Activated naive CD4-positive, alpha-beta T cell treated with anti-CD3 and anti-CD28 coated beads, Interleukin-2, amount 50 U/mL, for 24 hours (primary cell): ENCODE data around the gene OPA3.
"Not testable (repeated sequence)": the region's sequence is repeated elsewhere in the genome, so short reads cannot be mapped to it uniquely, and the experiment has no call there.

Source experiments
- H3K27ac Mint-ChIP-seq: one replicate; pipeline ENCODE4 v1.8.0; 2021; ENCODE audit warnings: mild to moderate bottlenecking, mixed read lengths
- H3K27me3 Mint-ChIP-seq: one replicate; pipeline ENCODE4 v1.8.0; 2021; ENCODE audit warnings: mixed read lengths
- H3K36me3 Mint-ChIP-seq: one replicate; pipeline ENCODE4 v1.8.0; 2021; ENCODE audit warnings: mixed read lengths
- H3K4me1 Mint-ChIP-seq: one replicate; pipeline ENCODE4 v1.8.0; 2021; ENCODE audit warnings: mixed read lengths
- H3K4me3 Mint-ChIP-seq: one replicate; pipeline ENCODE4 v1.8.0; 2021; ENCODE audit warnings: mild to moderate bottlenecking, mixed read lengths
- H3K9me3 Mint-ChIP-seq: one replicate; pipeline ENCODE4 v1.8.0; 2021; ENCODE audit warnings: mixed read lengths

The OPA3 gene

DNA sequence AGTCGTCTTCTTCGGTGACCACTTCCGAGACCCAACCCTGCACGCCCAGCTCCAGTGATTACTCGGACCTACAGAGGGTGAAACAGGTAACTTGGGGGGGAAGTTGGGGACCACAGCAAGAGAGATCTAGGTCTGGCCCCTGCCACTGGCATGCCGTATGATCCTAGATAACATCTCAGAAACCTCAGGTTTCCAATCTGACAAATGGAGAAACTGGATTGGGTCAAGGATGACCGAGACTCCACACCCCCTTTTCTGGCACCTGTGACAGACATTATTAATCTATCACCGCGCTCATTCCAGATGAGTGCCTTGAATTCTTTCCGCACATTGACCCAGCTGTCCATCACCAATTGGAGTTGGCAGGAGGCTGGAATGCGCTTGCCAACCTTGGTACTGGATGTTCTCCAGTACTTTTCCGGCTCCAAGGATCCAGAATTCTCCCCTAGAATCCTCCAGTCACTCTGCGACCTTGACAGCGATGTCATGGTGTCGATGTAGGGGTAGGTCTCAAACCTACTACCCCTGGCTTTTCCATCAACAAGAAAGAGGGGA is 60.0 kb downstream of the OPA3 start:
- Mint-ChIP-seq H3K27me3 (no peaks in the 10 kb centered on the region), H3K4me3 (no peak overlapping the region), H3K27ac (no peak overlapping the region), H3K9me3 (no peaks in the 10 kb centered on the region), H3K36me3 (peaks cover 9% of the 10 kb centered on the region), H3K4me1 (peaks cover 28% of the 10 kb centered on the region)

DNA sequence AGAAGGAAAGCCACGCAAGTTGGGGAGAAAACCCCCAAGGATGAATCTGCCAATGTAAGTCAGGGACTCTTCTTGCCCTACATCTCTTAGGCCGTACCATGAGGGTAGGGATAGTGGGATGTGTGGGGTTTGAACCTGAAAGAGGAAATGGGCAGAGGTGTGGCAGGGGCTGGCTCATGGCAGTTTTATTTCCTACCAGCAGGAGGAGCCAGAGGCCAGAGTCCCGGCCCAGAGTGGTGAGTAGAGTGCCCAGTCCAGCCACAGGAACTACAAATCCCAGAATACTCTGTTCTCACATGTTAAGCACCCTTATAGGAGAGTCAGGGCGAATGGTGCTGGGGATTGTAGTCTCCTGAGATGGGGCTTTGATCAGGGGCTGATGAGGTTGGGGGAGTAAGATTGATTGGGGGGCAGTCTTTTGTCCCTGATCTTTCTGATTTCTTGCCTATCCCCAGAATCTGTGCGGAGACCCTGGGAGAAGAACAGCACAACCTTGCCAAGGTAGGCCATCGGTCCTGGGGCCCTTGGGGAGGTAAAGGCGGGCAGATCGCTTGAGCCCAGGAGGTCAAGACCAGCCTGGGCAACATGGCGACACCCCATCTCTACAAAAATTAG is 60.9 kb downstream of the OPA3 start:
- Mint-ChIP-seq H3K4me1 (peaks cover 21% of the 10 kb centered on the region), H3K27me3 (no peaks in the 10 kb centered on the region), H3K9me3 (no peaks in the 10 kb centered on the region), H3K4me3 (no peak overlapping the region), H3K27ac (peak overlapping the region; percentile 81), H3K36me3 (peaks cover 9% of the 10 kb centered on the region)

DNA sequence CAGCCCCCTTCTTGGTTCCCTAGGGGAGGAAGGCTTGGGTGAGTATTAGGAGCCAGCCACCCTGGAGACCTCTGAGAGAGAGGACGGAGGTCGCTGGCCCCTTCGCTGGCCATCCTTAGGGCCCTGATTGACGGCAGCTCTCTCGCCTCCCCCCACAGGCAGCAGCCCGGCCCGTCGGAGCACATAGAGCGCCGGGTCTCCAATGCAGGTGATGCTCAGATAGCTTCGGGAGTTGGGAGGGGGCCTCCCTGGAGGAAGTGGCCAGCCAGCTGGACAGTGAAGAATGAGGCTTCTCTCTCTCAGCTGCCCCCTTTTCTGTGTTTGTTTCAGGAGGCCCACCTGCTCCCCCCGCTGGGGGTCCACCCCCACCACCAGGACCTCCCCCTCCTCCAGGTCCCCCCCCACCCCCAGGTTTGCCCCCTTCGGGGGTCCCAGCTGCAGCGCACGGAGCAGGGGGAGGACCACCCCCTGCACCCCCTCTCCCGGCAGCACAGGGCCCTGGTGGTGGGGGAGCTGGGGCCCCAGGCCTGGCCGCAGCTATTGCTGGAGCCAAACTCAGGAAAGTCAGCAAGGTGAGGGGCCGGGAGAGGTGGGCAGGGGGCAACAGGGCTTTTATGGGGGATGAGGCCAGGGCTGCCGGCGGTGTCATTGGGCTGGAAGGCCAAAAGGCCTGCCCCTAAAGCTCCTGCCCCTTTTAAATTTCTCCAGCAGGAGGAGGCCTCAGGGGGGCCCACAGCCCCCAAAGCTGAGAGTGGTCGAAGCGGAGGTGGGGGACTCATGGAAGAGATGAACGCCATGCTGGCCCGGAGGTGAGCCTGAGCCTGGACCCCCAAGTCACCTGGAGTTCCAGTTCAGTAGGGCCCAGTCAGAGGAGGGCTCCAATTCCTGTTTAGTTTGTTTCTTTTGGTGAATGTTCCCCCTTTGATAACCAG is 62.3 kb downstream of the OPA3 start:
- Mint-ChIP-seq H3K4me1 (peaks cover 10% of the 10 kb centered on the region), H3K4me3 (no peak overlapping the region), H3K36me3 (peaks cover 4% of the 10 kb centered on the region), H3K9me3 (no peaks in the 10 kb centered on the region), H3K27ac (no peak overlapping the region), H3K27me3 (no peaks in the 10 kb centered on the region)

DNA sequence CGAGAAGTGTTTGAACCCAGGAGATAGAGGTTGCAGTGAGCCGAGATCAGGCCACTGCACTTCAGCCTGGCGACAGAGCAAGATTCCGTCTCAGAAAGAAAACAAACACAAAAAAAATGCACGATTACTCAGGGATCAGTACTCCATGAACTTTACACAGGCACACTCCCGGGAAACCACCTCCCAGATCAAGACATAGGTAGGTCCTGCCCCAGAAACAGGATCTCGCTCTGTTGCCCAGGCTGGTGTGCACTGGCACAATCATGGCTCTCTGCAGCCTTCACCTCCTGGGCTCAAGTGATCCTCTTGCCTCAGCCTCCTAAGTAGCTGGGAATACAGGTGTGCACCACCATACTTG is 66.2 kb downstream of the OPA3 start:
- Mint-ChIP-seq H3K27me3 (no peaks in the 10 kb centered on the region), H3K9me3 (no peaks in the 10 kb centered on the region), H3K4me3 (no peak overlapping the region), H3K36me3 (peaks cover 3% of the 10 kb centered on the region), H3K27ac (no peak overlapping the region), H3K4me1 (peaks cover 29% of the 10 kb centered on the region)

DNA sequence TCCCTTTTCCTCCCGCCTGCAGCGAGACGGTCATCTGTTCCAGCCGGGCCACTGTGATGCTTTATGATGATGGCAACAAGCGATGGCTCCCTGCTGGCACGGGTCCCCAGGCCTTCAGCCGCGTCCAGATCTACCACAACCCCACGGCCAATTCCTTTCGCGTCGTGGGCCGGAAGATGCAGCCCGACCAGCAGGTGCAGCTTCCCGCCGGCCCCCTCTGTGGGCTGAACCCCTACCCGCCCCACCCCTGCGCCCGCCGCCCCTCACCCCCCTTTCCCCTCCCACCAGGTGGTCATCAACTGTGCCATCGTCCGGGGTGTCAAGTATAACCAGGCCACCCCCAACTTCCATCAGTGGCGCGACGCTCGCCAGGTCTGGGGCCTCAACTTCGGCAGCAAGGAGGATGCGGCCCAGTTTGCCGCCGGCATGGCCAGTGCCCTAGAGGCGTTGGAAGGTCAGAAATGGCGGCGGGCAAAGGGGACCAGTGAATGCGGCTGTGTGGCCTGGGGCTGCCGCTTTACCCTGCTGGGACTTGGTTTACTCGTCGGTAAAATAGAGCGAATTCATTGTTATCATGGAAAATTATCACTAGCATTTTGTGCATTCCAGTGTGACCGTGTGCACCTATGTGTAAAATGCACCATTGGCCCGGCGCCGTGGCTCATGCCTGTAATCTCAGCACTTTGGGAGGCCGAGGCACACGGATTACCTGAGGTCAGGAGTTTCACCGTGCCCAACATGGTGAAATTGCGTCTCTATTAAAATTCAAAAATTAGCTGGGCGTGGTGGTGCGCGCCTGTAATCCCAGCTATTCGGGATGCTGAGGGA is 66.7 kb downstream of the OPA3 start:
- Mint-ChIP-seq H3K27ac (no peak overlapping the region), H3K36me3 (peaks cover 3% of the 10 kb centered on the region), H3K9me3 (no peaks in the 10 kb centered on the region), H3K27me3 (no peaks in the 10 kb centered on the region), H3K4me1 (peaks cover 30% of the 10 kb centered on the region), H3K4me3 (no peak overlapping the region)

DNA sequence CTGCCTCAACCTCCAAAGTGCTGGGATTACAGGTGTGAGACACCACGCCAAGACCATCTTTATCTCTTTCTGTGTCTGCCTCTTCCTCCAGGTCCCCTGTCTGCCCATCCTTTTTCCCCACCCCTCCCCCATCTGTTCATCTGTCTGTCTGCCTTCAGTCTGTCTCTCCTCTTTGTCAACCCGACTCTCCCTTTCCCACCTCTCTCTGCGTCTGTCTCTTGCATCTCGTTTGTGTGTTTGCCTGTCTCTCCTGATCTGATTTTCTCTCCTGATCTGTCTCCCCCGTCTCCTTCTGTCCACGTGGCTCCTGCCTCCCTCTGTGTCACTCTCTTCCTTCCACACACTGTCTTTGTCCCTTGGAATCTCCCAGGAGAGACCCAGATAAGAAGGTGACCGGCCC is 67.4 kb downstream of the OPA3 start:
- no peaks in the 10 kb centered on the region for H3K9me3 Mint-ChIP-seq
- no peak overlapping the region for H3K27ac Mint-ChIP-seq
- peaks cover 3% of the 10 kb centered on the region for H3K36me3 Mint-ChIP-seq
- H3K4me3 Mint-ChIP-seq: no peak overlapping the region
- peaks cover 34% of the 10 kb centered on the region for H3K4me1 Mint-ChIP-seq
- H3K27me3 Mint-ChIP-seq: no peaks in the 10 kb centered on the region

DNA sequence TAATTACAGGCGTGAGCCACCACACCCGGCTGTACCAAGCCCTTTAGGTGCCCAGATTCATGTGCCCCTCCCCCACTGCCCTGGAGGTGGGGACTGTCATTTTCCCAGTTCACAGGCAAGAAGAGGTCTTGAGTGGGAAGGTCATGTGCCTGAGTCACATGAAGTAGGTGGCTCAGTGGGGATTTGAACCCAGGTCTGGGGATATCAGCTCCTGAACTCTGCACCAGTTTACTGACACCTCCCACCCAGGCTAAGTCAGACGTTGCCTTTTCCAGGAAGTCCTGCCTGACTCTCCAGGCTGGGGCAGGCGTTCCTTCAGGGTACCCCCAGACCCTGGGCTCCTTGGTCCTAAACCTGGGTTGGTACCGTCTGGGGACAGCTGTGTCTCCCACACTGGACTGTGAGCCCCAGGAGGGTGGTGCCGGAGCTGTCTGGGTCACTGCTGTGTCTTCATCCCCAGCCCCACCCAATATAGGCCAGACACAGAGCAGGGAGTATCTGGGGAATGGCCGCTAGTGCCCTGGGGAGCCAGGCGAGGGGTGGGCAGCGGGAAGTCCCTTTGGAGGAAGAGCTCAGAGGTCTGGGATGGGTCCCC is 68.7 kb downstream of the OPA3 start:
- Mint-ChIP-seq H3K4me3 (no peak overlapping the region), H3K36me3 (peaks cover 4% of the 10 kb centered on the region), H3K9me3 (no peaks in the 10 kb centered on the region), H3K27ac (peak overlapping the region; percentile 82), H3K4me1 (peaks cover 45% of the 10 kb centered on the region), H3K27me3 (no peaks in the 10 kb centered on the region)

DNA sequence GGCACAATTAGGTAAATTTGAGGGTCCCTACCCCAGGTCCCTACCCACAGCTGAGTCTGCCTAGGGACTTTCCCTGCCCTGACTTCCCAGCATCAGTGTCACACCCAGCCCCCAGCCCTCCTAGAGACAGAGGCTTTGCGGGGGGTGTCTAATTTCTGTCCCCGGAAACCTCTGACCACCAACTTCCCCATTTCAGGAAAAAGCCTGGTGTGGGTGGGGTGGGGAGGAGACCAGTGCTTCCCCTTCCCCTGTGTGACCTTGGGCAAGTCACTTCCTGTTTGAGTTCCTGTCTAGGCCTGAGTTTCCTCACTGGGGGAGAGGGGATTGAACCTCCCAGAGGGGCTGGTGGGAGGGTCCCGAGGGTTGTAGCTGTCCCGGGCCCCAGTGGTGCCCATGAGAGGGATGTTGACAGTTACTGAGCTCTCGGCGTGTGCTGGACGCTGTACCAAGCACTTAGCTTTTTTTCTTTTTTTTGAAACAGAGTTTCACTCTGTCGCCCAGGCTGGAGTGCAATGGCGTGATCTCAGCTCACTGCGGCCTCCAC is 69.4 kb downstream of the OPA3 start:
- Mint-ChIP-seq H3K4me3 (no peak overlapping the region), H3K9me3 (no peaks in the 10 kb centered on the region), H3K4me1 (peaks cover 52% of the 10 kb centered on the region), H3K27me3 (no peaks in the 10 kb centered on the region), H3K36me3 (peaks cover 5% of the 10 kb centered on the region), H3K27ac (peak overlapping the region; percentile 82)

DNA sequence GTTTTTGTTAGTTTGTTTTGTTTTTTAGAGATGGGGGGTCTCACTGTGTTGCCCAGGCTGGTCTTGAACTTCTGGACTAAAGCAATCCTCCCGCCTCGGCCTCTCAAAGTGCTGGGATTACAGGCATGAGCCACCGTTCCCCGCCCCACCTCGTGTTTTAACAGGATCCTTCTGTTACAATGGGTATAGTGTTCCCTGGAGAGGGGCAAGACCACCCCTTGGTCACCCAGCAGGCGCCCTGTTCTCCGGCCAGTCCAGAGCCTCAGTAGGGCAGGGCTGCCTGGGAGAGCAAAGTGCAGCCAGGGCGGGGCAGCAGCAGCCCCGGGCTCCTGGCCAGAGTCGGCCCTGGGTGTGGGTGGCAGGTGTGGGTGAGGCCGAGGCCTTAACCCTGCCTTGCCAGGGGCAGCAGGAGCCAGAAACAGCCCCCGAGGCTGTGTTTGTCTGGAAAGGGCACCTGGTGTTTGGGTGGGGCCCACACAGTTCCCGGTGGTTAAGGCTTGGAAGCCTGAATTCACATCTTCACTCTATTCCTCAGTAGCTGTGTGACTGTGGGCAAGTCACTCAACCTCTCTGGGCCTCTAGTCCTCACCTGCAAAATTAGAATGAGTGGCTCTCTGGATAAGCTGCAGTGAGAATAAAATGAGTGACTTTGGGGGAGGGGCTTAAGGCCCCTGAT is 70.1 kb downstream of the OPA3 start:
- Mint-ChIP-seq H3K27me3 (no peaks in the 10 kb centered on the region), H3K4me1 (peaks cover 59% of the 10 kb centered on the region), H3K36me3 (peaks cover 5% of the 10 kb centered on the region), H3K27ac (peak overlapping the region; percentile 82), H3K4me3 (no peak overlapping the region), H3K9me3 (no peaks in the 10 kb centered on the region)

DNA sequence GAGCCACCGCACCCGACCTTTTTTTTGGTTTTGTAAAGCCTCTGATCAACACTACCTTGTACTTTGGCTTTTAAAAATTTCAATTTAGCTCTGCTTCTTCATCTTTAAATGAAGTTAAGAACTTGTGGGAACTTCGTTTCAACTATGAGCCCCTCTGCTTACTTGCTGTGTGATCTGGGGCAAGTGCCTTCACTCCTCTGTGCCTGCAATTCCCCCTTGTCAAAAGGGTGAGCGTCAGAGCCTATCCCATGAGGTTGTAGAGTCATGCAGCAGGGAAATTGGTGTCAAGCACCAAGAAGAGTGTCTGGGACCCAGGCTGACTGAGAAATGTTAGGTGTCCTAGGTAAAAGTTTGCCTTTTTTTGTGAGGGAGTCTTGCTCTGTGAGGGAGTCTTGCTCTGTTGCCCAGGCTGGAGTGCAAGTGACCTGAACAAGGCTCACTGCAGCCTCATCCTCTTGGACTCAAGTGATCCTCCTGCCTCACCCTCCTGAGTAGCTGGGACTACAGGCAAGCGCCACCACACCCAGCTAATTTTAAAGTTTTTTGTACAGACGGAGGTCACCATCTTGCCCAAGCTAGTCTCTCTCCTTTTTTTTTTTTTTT is 71.6 kb downstream of the OPA3 start:
- Mint-ChIP-seq H3K4me1 (peaks cover 64% of the 10 kb centered on the region), H3K27ac (no peak overlapping the region), H3K27me3 (no peaks in the 10 kb centered on the region), H3K4me3 (no peak overlapping the region), H3K36me3 (peaks cover 5% of the 10 kb centered on the region), H3K9me3 (no peaks in the 10 kb centered on the region)

DNA sequence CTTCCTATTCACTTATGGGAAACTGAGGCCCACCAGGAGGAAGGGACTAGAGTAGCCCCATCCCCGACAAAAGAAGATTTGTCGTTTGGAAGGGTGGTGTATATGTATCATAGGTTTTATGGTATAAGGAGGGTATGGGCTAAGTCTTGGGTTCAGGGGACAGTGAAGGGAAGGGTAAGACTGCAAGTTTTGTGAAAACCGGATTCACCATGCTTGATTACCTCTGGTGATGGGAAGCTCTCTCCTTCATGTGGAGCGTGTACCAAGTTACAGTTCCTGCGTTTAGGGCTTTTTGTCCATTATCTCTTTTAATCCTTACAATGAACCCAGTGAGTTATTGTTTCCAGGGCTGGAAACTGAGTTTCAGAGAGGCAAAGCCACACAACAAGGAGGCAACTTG is 73.5 kb downstream of the OPA3 start:
- H3K4me1 Mint-ChIP-seq: peaks cover 59% of the 10 kb centered on the region
- no peaks in the 10 kb centered on the region for H3K27me3 Mint-ChIP-seq
- peaks cover 5% of the 10 kb centered on the region for H3K36me3 Mint-ChIP-seq
- H3K27ac Mint-ChIP-seq: peak overlapping the region; percentile 65
- H3K9me3 Mint-ChIP-seq: no peaks in the 10 kb centered on the region
- H3K4me3 Mint-ChIP-seq: no peak overlapping the region

DNA sequence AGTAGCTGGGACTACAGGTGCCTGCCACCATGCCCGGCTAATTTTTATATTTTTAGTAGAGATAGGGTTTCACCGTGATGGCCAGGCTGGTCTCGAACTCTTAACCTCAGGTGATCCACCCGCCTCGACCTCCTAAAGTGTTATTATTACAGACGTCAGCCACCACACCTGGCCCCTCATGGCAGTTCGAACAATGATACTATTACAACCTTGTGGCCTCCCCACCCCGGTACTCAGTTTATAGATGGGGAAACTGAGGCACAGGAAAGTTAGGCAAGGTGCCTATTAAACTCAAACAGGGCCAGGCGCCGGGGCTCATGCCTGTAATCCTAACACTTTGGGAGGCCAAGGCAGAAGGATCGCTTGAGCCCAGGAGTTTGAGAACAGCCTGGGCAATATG is 74.2 kb downstream of the OPA3 start:
- H3K27me3 Mint-ChIP-seq, H3K9me3 Mint-ChIP-seq, H3K27ac Mint-ChIP-seq, H3K36me3 Mint-ChIP-seq: not testable (repeated sequence)
- Mint-ChIP-seq H3K4me1 (peaks cover 58% of the 10 kb centered on the region), H3K4me3 (peak overlapping the region; percentile 91)

DNA sequence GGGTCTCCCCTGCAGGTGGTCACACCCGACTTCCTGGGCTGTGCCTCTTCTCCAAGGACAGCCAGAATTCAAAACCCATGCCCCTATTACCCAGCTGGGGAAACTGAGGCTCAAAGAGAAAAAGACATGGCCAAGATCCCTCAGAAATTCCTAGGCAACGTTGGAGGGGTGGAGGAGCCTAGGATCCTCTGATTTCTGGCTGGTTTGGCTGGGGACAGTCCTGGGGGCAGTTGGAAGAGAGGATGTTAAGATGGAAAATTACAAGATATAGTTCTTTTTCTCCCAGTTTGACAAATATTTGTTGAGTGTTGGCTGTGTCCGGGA is 74.9 kb downstream of the OPA3 start:
- Mint-ChIP-seq H3K4me3 (peak overlapping the region; percentile 91), H3K27ac (no peak overlapping the region), H3K27me3 (no peaks in the 10 kb centered on the region), H3K4me1 (peaks cover 58% of the 10 kb centered on the region), H3K36me3 (peaks cover 5% of the 10 kb centered on the region), H3K9me3 (no peaks in the 10 kb centered on the region)

DNA sequence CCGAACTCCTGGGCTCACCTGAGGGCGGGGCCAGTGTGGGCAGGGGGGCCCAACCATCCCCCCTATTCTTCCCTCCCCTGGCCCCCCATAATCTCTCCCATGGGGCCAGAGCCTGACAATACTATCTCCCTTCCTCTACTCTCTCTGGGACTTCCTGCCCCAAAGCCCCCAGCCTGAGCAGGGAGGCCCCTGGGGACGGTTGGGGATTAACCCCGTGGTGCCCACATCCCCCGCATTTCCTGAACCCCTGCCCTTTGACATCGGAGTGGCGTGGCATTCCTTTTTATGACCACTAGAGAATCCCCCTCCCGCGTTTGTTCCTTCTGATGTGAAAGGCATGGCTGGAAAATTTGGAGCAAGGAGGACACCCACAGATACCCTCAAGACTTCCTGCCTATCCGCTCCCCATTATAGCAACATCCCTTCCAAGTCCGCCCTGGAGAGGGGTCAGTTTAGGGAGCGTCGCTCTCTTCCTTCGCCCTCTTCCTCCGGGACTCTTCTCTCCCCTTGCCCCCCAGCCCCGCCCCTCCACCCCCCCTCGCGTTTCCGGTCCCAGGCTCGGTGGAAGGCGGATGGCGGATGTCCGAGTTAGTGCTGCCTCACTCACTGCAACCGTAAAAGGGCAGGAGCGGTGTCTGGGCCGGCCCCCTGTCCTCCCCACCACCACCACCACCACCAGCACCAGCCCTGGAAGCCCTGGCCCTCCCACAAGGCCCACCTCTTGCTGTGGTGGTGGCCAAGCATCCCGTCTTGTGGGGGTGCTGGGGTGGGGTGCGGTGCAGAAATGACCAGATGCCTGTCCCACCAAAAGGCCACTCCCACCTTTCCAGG is 75.5 kb downstream of the OPA3 start:
- no peaks in the 10 kb centered on the region for H3K27me3 Mint-ChIP-seq
- H3K4me3 Mint-ChIP-seq: peak overlapping the region; percentile 91
- peak overlapping the region; percentile 89 for H3K27ac Mint-ChIP-seq
- H3K9me3 Mint-ChIP-seq: no peaks in the 10 kb centered on the region
- H3K36me3 Mint-ChIP-seq: peaks cover 5% of the 10 kb centered on the region
- peaks cover 55% of the 10 kb centered on the region for H3K4me1 Mint-ChIP-seq
